Measurements from ENCODE around the gene AKAP3.
A peak's percentile ranks its signal among the peaks of the same experiment; 100 is the strongest.

Gene AKAP3

DNA sequence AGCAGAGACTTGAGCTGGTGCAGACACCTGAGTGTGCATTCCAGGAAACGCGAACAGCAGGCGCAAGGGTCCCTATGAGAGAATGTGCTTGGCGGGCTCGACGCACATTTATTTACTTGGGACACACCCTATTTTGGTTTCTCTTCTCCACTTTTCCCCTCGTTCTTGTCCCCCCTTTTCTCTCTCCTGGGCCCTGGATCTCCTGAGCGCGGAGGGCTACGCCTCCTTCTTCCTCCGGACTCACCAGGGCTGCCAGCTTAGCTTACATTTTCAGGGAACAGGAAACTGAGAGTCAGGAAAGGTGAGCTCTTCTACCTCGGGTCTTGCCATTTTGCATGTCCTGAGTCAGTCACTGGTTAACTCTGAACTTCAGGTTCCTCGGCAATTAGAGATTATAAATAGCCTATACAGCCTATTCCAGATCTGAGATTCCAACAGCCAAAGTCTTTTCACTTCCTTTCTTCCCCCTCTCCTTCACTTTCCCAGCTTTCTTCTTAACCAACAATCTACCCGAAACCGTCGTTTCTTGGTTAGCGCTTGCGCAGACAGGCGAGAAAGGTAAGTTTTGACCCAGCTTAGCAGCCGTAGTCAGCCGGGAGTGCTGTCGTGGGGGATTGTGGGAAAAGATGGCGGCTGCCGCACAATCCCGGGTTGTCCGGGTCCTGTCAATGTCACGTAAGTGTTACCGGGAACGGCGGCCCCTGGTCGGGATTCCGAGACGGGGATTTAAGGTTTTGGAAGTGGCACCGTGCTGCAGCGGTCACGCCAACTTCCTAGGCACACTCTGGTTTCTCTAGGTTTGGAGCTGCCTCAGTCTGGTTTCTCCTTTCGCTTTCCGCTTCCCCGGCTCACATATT is at the start of gene AKAP3, which contains the start of gene NDUFA9:
AKAP3 (minus strand) TSS at position 551 of the 857 bp plus-strand sequence. CDS start 10,855 bp downstream, outside the sequence.
NDUFA9 (plus strand) TSS at position 614 of the 857 bp plus-strand sequence; CDS start at position 627, 13 bp downstream.
- peak; percentile 63 to 65 for DNase-seq (ENCODE audit: low read depth in 2 of 2)

- no peak for DNase-seq (ENCODE audit: low read depth in 2 of 2)
Measured at GRCh38 chr12:4690760-4691159, 41.9 kb upstream of the AKAP3 start.

DNA sequence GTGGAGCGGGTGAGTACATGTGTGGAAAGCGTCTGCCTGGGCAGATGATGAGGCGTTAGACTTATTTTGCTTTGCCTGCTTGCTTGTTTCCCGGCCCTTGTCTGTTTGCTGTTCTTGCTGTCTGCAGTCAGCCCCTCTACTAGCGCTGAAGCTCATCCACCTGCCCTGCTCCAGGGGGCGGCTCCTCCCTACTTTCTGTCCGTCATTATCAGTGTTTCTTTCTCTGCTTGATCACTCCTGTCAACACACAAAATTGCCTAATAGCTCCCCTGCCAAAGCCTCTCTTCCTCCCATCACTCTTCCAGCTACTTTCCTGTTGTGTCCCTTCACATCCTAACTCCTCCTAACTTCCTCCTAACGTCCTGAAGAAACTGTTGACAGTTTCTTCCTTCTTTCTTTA is 36.5 kb upstream of the AKAP3 start:
- no peak for DNase-seq (ENCODE audit: low read depth in 2 of 2)

- DNase-seq (ENCODE audit: low read depth in 2 of 2) = no peak
Measured at GRCh38 chr12:4681732-4682131, 32.9 kb upstream of the AKAP3 start.

GRCh38 chr12:4679711-4680110 is 30.9 kb upstream of the AKAP3 start:
- no peak for DNase-seq (ENCODE audit: low read depth in 2 of 2)

DNA sequence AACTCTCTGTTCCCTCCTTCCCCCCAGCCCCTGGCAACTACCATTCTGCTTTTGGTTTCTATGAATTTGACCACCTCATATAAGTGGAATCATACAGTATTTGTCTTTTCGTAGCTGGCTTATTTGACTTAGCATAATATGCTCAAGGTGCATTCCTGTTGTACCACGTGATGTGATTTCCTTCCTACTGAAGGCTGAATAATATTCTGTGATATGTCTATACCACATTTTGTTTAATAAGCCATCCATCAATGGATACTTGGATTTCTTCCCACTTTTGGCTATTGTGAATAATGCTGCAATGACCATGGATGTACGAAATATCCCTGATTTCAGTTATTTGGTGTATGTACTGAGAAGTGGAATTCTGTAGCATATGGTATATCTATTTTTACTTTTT is 16.4 kb upstream of the AKAP3 start:
- DNase-seq (ENCODE audit: low read depth in 2 of 2) = no peak

DNA sequence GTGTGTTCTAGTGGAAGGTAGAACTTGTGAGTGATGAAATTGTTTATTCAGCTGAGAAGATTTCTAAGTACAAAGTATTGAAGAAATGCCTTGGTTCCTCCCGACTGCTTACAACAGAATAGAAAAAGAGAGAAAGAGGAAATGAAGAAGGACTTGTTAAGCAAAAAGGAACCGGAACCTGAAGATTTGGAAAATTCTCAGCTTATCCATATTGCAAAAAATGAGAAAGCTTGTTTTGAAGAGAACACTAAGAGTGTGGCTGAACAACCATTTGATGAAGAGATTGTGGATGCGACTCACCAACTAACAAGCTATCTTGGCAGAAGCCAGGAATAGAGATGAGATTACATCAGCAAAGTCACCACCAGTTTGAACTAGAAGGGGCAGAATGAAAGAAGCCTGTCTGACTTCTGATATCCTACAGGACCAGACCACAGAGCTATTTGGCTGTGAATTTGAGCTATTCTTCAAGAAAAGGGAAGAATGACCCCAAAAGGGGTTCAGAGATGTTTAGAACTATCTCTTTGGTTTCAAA is 15.2 kb upstream of the AKAP3 start:
- no peak for DNase-seq (ENCODE audit: low read depth in 2 of 2)

GRCh38 chr12:4653691-4654090 is 4.8 kb upstream of the AKAP3 start:
- no peak for DNase-seq (ENCODE audit: low read depth in 2 of 2)

DNA sequence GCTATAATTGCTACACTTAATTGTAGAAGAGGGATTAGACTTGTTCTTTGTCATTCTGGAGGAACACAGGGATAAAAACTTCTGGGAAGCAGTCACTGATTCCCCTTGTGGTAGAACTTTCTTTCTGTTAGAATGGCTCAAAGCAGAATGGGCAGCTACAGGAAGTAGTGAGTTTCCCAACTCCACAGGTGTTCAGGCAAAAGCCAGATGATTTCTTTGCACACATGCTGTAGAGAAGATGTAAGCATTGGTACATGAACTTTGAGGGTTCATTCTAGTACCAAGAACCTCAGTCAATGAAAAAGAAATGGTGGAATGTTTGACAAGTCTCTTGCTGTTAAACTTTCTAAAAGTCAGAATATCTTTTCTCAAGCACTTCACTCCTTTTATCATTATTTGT is 4.4 kb upstream of the AKAP3 start:
- no peak for DNase-seq (ENCODE audit: low read depth in 2 of 2)

GRCh38 chr12:4649358-4649661 is 459 bp upstream of the AKAP3 start:
- no peak for DNase-seq (ENCODE audit: low read depth in 2 of 2)

DNA sequence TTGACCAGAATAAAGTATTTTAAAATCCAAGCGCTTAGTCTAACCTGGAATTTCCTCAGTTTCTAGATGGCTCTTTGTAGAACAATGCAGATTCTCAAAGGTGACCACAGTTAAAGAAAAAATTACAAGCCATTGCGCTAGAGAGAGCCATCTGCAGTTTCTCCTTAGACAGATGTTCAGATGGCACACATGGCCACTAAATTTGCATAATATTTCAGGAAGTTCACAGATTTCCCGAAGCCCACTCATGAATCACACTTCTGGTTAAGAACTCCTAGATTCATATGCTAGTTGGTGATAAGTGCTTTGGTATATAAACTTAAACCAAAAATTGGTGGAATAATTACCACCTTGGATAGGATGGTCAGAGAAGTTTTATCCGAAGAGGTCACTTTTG is 749 bp downstream of the AKAP3 start:
- no peak for DNase-seq (ENCODE audit: low read depth in 2 of 2)

- no peak for DNase-seq (ENCODE audit: low read depth in 2 of 2)
Measured at GRCh38 chr12:4645023-4645422, 3.8 kb downstream of the AKAP3 start.

DNA sequence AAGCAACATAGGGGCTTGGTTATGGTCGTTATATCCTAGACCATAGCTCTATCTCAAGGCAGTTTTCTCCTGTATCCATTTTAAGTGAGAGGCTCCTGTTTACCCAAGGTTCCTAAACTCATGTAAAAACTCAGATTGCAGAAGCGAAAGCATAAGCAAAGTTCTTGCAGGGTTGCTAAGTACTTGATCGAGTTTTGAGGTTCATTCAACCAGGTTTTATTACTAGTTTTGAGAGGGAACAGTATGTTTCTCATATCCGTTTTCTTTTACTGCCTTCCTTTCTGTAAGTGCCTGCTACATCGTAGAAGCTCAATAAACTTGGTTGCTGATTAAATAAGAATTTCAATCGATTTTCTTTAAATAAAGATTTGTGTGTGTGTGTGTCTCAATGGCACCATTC is 5.1 kb downstream of the AKAP3 start:
- no peak for DNase-seq (ENCODE audit: low read depth in 2 of 2)

- DNase-seq (ENCODE audit: low read depth in 2 of 2) = no peak
Measured at GRCh38 chr12:4630262-4630661, 18.6 kb downstream of the AKAP3 start.

DNA sequence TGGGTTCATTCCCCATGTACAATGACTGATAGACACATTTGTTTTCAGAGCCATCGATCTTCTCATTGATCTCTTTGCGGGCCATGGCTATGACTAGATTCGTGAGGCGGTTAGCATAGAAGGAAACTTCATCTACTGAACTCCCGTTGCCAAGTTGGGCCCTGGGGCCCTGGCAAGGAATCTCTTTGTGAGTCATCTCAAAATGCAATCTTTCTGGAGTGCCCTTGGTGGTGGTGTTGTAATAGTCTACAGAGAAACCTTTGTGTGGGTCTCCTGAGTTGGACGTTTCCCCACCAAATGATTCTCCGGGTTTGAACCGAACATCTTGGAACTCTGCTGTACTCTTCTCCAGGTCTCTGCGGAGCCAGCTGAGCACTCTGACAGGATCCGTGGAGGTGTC is 20.4 kb downstream of the AKAP3 start:
- DNase-seq (ENCODE audit: low read depth in 2 of 2) = no peak

DNA sequence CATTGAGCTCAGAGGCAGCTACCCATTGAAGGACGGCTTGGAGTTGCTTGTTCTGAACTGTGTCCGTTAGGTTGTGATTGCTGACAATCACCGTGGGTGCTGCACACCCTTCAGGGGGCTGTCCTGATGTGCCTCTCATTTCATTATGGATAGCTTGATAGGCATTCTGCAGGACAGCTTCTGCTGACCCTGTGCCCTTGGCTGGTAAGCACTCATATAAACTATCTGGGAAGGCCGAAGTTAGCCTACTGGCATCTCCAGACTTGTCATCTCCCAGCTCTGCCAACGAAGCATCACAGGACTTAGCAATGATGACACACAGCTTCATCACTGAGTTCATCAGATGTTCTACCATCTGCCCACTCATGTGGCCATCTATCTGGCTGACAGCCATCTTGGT is 22.3 kb downstream of the AKAP3 start:
- no peak for DNase-seq (ENCODE audit: low read depth in 2 of 2)

- no peak for DNase-seq (ENCODE audit: low read depth in 2 of 2)
Measured at GRCh38 chr12:4621511-4621910, 27.3 kb downstream of the AKAP3 start.

DNA sequence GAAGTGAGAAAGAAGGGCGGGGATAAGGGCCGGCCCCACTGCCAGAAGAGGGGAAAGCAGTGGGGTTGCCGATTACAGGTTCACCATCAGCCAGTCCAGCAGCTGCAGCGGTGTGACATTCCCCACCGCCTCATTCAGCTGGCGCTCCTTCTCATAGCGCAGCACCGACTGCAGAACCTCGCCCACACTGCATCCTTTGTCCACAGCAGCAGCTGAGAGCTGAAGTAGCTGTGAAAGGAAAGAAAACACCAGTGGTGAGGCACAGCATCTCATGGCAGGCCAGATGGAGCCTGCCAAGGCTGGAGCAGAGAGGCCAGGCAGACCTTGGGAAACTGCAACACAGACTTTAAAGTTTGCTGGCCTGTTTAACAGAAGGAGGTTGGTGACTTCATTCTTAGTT is 33.2 kb downstream of the AKAP3 start:
- no peak for DNase-seq (ENCODE audit: low read depth in 2 of 2)

- no peak for DNase-seq (ENCODE audit: low read depth in 2 of 2)
Measured at GRCh38 chr12:4610481-4610880, 38.4 kb downstream of the AKAP3 start.

- DNase-seq (ENCODE audit: low read depth in 2 of 2) = no peak
Measured at GRCh38 chr12:4609071-4609470, 39.8 kb downstream of the AKAP3 start.

GRCh38 chr12:4607056-4607455 is 41.8 kb downstream of the AKAP3 start:
- DNase-seq (ENCODE audit: low read depth in 2 of 2) = no peak

DNA sequence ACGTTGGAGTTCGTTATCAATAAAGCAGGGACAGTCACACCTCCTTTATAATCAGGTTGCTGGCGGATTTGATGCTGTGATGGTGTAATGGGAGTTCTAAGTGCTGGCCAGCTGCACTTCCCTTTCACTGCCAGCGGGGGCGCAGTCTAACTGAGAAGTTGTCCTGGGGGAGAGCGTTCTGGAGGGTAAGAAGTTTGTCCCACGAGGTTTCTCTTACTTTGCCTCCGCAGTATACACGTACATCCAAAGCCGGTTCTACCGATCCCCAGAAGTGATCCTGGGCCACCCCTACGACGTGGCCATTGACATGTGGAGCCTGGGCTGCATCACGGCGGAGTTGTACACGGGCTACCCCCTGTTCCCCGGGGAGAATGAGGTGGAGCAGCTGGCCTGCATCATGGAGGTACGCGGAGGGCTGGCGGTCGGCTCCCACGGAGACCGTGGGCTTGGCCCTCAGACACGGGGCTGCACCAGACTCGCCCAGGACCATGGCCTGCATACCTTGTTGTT is 44.1 kb downstream of the AKAP3 start:
- DNase-seq (ENCODE audit: low read depth in 2 of 2) = peak; percentile 72 to 74

DNA sequence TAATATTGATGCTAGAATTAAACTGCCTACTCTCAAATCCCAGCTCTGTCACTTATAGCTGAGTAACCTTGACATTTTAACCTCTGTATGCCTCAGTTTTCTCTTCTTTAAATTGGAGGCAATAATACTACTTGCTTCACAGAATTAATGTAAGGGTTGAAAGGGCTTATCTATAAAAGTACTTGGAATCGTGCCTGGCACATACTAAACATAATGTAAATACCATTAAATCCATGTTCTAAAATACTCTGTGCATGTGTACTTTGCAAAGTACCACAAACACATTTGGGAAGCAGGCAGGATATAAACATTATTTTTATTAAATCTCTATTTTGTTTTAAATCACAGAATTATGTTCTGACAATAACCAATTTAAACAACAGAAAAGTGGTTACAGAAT is 44.9 kb downstream of the AKAP3 start:
- DNase-seq (ENCODE audit: low read depth in 2 of 2) = no peak
